ENCODE measurements around the gene SMARCB1. TPM values are rescaled to one million over a fixed set of nuclear protein-coding genes. Genes with fewer than 3 reads are reported as not detected.
A peak's percentile ranks its signal among the peaks of the same experiment; 100 is the strongest.

Gene SMARCB1
- total and polyA plus RNA-seq, 7 experiments from 2014 or later: 37.0 to 81.1 (median 49.8) TPM

- ATAC-seq: no peak
- no peaks in the 10 kb centered on the region for H3K36me3 ChIP-seq (ENCODE audit: control insufficient read depth in 2 of 3, insufficient read depth in 3 of 3, low read length in 3 of 3)
- Mint-ChIP-seq H3K4me1 (peaks cover 7 to 25% (median 18%) of the 10 kb centered on the region in 7 donors), H3K27me3 (peaks cover 0 to 20% (median 0%) of the 10 kb centered on the region in 5 donors), H3K36me3 (no peaks in the 10 kb centered on the region), H3K4me3 (no peak overlapping the region), H3K27ac (peak overlapping the region in 1 of 9 donors; percentile 3), H3K9me3 (no peaks in the 10 kb centered on the region)
- DNase-seq: no peak
- ChIA-PET POLR2A (interaction anchor here (1.1 to 1.3 kb wide), 2 partner anchors 46 to 81 kb away, joined by 3 to 4 read pairs; partner anchors contain the start of gene SLC2A11), CTCF (no interaction called here)
- intact Hi-C loops (cut with micrococcal nuclease): no loop called here
- H3K27ac ChIP-seq (ENCODE audit: low read depth, low read length): no peak overlapping the region
- H3K4me1 ChIP-seq (ENCODE audit: control insufficient read depth in 2 of 2, insufficient read depth in 2 of 2, low read length in 2 of 2): peaks cover 7 to 20% of the 10 kb centered on the region in 2 donors
- H3K4me3 ChIP-seq (ENCODE audit: low read length): no peak overlapping the region
- H3K27me3 ChIP-seq (ENCODE audit: control insufficient read depth in 2 of 2, insufficient read depth in 2 of 2, low read length in 2 of 2): no peaks in the 10 kb centered on the region
- H3K9me3 ChIP-seq (ENCODE audit: control insufficient read depth in 2 of 3, low read length in 3 of 3): no peaks in the 10 kb centered on the region
Observed at GRCh38 chr22:23775779-23776375, 10.9 kb upstream of the SMARCB1 start.

- peaks cover 0 to 16% (median 0%) of the 10 kb centered on the region in 5 donors for H3K27me3 Mint-ChIP-seq
- ATAC-seq (no peak), DNase-seq (no peak)
- intact Hi-C loops (cut with micrococcal nuclease): no loop called here
- CTCF ChIA-PET: no interaction called here
- peaks cover 3 to 12% (median 6%) of the 10 kb centered on the region in 7 donors for H3K4me1 Mint-ChIP-seq
- Histone ChIP-seq H3K9me3 (ENCODE audit: control insufficient read depth in 2 of 3, low read length in 3 of 3) (no peaks in the 10 kb centered on the region), H3K27me3 (ENCODE audit: control insufficient read depth in 2 of 2, insufficient read depth in 2 of 2, low read length in 2 of 2) (no peaks in the 10 kb centered on the region), H3K4me1 (ENCODE audit: control insufficient read depth in 2 of 2, insufficient read depth in 2 of 2, low read length in 2 of 2) (peaks cover 0 to 4% of the 10 kb centered on the region in 2 donors), H3K4me3 (ENCODE audit: low read length) (no peak overlapping the region), H3K36me3 (ENCODE audit: control insufficient read depth in 2 of 3, insufficient read depth in 3 of 3, low read length in 3 of 3) (no peaks in the 10 kb centered on the region), H3K27ac (ENCODE audit: low read depth, low read length) (no peak overlapping the region)
- no peaks in the 10 kb centered on the region for H3K9me3 Mint-ChIP-seq
- no peak overlapping the region for H3K4me3 Mint-ChIP-seq
- H3K36me3 Mint-ChIP-seq: no peaks in the 10 kb centered on the region
- H3K27ac Mint-ChIP-seq: no peak overlapping the region
- POLR2A ChIA-PET: interaction anchor here (0.6 to 1.1 kb wide), 3 partner anchors 10 to 59 kb away, joined by 3 read pairs; no protein-coding TSS in a partner anchor
Observed at GRCh38 chr22:23777776-23778576, 8.8 kb upstream of the SMARCB1 start.

- H3K27ac Mint-ChIP-seq: no peak overlapping the region
- Histone ChIP-seq H3K4me1 (ENCODE audit: control insufficient read depth in 2 of 2, insufficient read depth in 2 of 2, low read length in 2 of 2) (no peaks in the 10 kb centered on the region), H3K36me3 (ENCODE audit: control insufficient read depth in 2 of 3, insufficient read depth in 3 of 3, low read length in 3 of 3) (no peaks in the 10 kb centered on the region), H3K27me3 (ENCODE audit: control insufficient read depth in 2 of 2, insufficient read depth in 2 of 2, low read length in 2 of 2) (no peaks in the 10 kb centered on the region), H3K27ac (ENCODE audit: low read depth, low read length) (no peak overlapping the region), H3K4me3 (ENCODE audit: low read length) (no peak overlapping the region), H3K9me3 (ENCODE audit: control insufficient read depth in 2 of 3, low read length in 3 of 3) (no peaks in the 10 kb centered on the region)
- DNase-seq (no peak), ATAC-seq (no peak)
- H3K27me3 Mint-ChIP-seq: peaks cover 0 to 10% (median 0%) of the 10 kb centered on the region in 5 donors
- no peak overlapping the region for H3K4me3 Mint-ChIP-seq
- H3K36me3 Mint-ChIP-seq: no peaks in the 10 kb centered on the region
- intact Hi-C loops (cut with micrococcal nuclease): no loop called here
- H3K9me3 Mint-ChIP-seq: no peaks in the 10 kb centered on the region
- ChIA-PET CTCF (no interaction called here), POLR2A (interaction anchor here (1.1 kb wide), 1 partner anchor 9 kb away, joined by 3 read pairs; no protein-coding TSS in a partner anchor)
- peaks cover 0 to 7% (median under 1%) of the 10 kb centered on the region in 7 donors for H3K4me1 Mint-ChIP-seq
Observed at GRCh38 chr22:23778577-23778900, 8.2 kb upstream of the SMARCB1 start.

GRCh38 chr22:23779083-23779482, 7.7 kb upstream of the SMARCB1 start:
- H3K4me3 Mint-ChIP-seq: no peak overlapping the region
- Histone ChIP-seq H3K4me1 (ENCODE audit: control insufficient read depth in 2 of 2, insufficient read depth in 2 of 2, low read length in 2 of 2) (peaks cover 0 to under 1% of the 10 kb centered on the region in 2 donors), H3K9me3 (ENCODE audit: control insufficient read depth in 2 of 3, low read length in 3 of 3) (no peaks in the 10 kb centered on the region), H3K27ac (ENCODE audit: low read depth, low read length) (no peak overlapping the region), H3K27me3 (ENCODE audit: control insufficient read depth in 2 of 2, insufficient read depth in 2 of 2, low read length in 2 of 2) (no peaks in the 10 kb centered on the region), H3K36me3 (ENCODE audit: control insufficient read depth in 2 of 3, insufficient read depth in 3 of 3, low read length in 3 of 3) (no peaks in the 10 kb centered on the region), H3K4me3 (ENCODE audit: low read length) (no peak overlapping the region)
- peaks cover 0 to 6% (median under 1%) of the 10 kb centered on the region in 7 donors for H3K4me1 Mint-ChIP-seq
- no peak overlapping the region for H3K27ac Mint-ChIP-seq
- ChIA-PET POLR2A (no interaction called here), CTCF (no interaction called here)
- no peaks in the 10 kb centered on the region for H3K36me3 Mint-ChIP-seq
- intact Hi-C loops (cut with micrococcal nuclease): no loop called here
- ATAC-seq (no peak), DNase-seq (no peak)
- H3K9me3 Mint-ChIP-seq: no peaks in the 10 kb centered on the region
- H3K27me3 Mint-ChIP-seq: peaks cover 0 to 8% (median 0%) of the 10 kb centered on the region in 5 donors

DNA sequence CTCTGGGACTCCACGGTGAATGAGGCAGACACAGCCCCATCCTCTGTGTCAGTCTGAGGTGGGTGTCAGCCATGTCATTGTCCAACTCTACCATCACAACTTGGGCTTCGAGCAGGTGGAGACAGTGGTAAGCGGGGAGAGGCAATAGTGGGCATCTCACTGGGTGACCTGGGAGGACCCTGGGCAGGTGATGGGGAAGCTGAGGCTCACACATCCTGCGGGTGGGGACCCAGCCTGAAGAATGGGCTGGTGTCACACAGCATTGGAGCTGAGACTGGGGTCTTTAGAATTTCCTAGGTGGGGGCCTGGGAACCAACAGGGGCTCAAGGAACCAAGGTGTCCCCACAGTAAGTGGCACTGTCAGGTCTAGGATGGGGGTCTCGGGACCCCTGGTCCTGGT, 7.0 kb upstream of the SMARCB1 start:
- peaks cover 0 to 1% (median 0%) of the 10 kb centered on the region in 5 donors for H3K27me3 Mint-ChIP-seq

DNA sequence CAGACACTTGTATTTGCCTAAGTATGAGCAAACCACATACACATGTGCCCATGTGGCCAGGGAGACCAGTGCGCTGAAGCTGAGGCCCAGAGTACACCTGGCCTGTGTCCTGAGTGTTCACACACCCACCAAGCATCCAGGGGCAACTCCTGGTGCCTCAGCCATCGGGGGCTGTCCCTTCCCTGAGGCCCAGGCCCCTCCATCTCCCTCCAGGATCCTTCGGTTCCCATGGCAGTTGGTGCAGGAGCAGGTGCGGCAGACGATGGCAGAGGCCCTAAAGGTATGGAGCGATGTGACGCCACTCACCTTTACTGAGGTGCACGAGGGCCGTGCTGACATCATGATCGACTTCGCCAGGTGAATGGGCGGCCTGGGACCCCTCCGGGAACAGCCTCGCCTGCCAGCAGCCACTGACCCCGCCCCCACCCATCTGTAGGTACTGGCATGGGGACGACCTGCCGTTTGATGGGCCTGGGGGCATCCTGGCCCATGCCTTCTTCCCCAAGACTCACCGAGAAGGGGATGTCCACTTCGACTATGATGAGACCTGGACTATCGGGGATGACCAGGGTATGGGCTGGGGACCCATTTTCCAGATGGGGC, 6.5 kb upstream of the SMARCB1 start:
- CTCF ChIA-PET: no interaction called here
- peaks cover 0 to 4% of the 10 kb centered on the region in 2 donors for H3K4me1 ChIP-seq (ENCODE audit: control insufficient read depth in 2 of 2, insufficient read depth in 2 of 2, low read length in 2 of 2)
- peaks cover 4 to 8% (median 6%) of the 10 kb centered on the region in 7 donors for H3K4me1 Mint-ChIP-seq
- no peaks in the 10 kb centered on the region for H3K27me3 Mint-ChIP-seq
- DNase-seq (no peak), ATAC-seq (no peak)
- no peaks in the 10 kb centered on the region for H3K36me3 ChIP-seq (ENCODE audit: control insufficient read depth in 2 of 3, insufficient read depth in 3 of 3, low read length in 3 of 3)
- intact Hi-C loops (cut with micrococcal nuclease): no loop called here
- H3K4me3 ChIP-seq (ENCODE audit: low read length): no peak overlapping the region
- no peaks in the 10 kb centered on the region for H3K27me3 ChIP-seq (ENCODE audit: control insufficient read depth in 2 of 2, insufficient read depth in 2 of 2, low read length in 2 of 2)
- no peaks in the 10 kb centered on the region for H3K36me3 Mint-ChIP-seq
- POLR2A ChIA-PET: no interaction called here
- no peaks in the 10 kb centered on the region for H3K9me3 ChIP-seq (ENCODE audit: control insufficient read depth in 2 of 3, low read length in 3 of 3)
- H3K4me3 Mint-ChIP-seq: no peak overlapping the region
- H3K9me3 Mint-ChIP-seq: no peaks in the 10 kb centered on the region
- no peak overlapping the region for H3K27ac Mint-ChIP-seq
- H3K27ac ChIP-seq (ENCODE audit: low read depth, low read length): no peak overlapping the region

More for the DNA sequence above, 7.0 kb upstream of the SMARCB1 start:
- Mint-ChIP-seq H3K4me3 (no peak overlapping the region), H3K27ac (peak overlapping the region in 1 of 9 donors; percentile 21), H3K4me1 (peaks cover 4 to 8% (median 6%) of the 10 kb centered on the region in 7 donors), H3K36me3 (no peaks in the 10 kb centered on the region), H3K9me3 (no peaks in the 10 kb centered on the region)
- ATAC-seq (no peak), DNase-seq (no peak)
- intact Hi-C loops (cut with micrococcal nuclease): no loop called here
- Histone ChIP-seq H3K4me1 (ENCODE audit: control insufficient read depth in 2 of 2, insufficient read depth in 2 of 2, low read length in 2 of 2) (peaks cover 0 to 4% of the 10 kb centered on the region in 2 donors), H3K4me3 (ENCODE audit: low read length) (no peak overlapping the region), H3K9me3 (ENCODE audit: control insufficient read depth in 2 of 3, low read length in 3 of 3) (no peaks in the 10 kb centered on the region), H3K27ac (ENCODE audit: low read depth, low read length) (no peak overlapping the region), H3K36me3 (ENCODE audit: control insufficient read depth in 2 of 3, insufficient read depth in 3 of 3, low read length in 3 of 3) (no peaks in the 10 kb centered on the region), H3K27me3 (ENCODE audit: control insufficient read depth in 2 of 2, insufficient read depth in 2 of 2, low read length in 2 of 2) (no peaks in the 10 kb centered on the region)
- ChIA-PET POLR2A (no interaction called here), CTCF (no interaction called here)

Measured in naive thymus-derived CD4-positive, alpha-beta T cell (primary cell).